PFSK-1 (cell line): Measurements from ENCODE around the gene DBF4B.

Experiments used
- POLR2AphosphoS5 ChIP-seq: IDR thresholded peaks from 2 replicates; pipeline ENCODE4 v1.6.1; 2012; ENCODE audit warnings: low read depth, mild to moderate bottlenecking, control low read depth, low read length, moderate library complexity
- TF ChIP-seq, protein P1 (sequence below), 2 experiments: IDR thresholded peaks; 2 replicates each; pipeline versions ENCODE4 v1.6.1 to v1.8.0; 2011 to 2012; ENCODE audit warnings: low read depth in 2 of 2, low read length in 2 of 2, control low read depth in 1 of 2, inconsistent platforms in 1 of 2, mild to moderate bottlenecking in 1 of 2, moderate library complexity in 1 of 2; ENCODE audit not compliant: insufficient read depth in 1 of 2

DNA sequence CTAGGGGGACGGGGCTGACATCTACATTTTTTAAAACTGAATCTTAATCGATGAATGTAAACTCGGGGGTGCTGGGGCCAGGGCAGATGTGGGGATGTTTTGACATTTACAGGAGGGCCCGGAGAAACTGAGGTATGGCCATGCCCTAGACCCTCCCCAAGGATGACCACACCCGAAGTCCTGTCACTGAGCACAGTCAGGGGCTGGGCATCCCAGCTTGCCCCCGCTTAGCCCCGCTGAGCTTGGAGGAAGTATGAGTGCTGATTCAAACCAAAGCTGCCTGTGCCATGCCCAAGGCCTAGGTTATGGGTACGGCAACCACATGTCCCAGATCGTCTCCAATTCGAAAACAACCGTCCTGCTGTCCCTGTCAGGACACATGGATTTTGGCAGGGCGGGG, 71.7 kb downstream of the DBF4B start:
- TF ChIP-seq, protein P1, sequence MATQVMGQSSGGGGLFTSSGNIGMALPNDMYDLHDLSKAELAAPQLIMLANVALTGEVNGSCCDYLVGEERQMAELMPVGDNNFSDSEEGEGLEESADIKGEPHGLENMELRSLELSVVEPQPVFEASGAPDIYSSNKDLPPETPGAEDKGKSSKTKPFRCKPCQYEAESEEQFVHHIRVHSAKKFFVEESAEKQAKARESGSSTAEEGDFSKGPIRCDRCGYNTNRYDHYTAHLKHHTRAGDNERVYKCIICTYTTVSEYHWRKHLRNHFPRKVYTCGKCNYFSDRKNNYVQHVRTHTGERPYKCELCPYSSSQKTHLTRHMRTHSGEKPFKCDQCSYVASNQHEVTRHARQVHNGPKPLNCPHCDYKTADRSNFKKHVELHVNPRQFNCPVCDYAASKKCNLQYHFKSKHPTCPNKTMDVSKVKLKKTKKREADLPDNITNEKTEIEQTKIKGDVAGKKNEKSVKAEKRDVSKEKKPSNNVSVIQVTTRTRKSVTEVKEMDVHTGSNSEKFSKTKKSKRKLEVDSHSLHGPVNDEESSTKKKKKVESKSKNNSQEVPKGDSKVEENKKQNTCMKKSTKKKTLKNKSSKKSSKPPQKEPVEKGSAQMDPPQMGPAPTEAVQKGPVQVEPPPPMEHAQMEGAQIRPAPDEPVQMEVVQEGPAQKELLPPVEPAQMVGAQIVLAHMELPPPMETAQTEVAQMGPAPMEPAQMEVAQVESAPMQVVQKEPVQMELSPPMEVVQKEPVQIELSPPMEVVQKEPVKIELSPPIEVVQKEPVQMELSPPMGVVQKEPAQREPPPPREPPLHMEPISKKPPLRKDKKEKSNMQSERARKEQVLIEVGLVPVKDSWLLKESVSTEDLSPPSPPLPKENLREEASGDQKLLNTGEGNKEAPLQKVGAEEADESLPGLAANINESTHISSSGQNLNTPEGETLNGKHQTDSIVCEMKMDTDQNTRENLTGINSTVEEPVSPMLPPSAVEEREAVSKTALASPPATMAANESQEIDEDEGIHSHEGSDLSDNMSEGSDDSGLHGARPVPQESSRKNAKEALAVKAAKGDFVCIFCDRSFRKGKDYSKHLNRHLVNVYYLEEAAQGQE (IDR thresholded peaks at IDR 0.05; ENCODE audit: insufficient read depth in 1 of 2, low read depth in 2 of 2, low read length in 2 of 2) = no peak
- no peak for TF ChIP-seq POLR2AphosphoS5
